Stimulated activated CD4-positive, alpha-beta T cell treated with anti-CD3 and anti-CD28 coated beads, Interleukin-1b, Interleukin-23, amount 100 ng/mL, for 1 hour (primary cell): ENCODE data around the gene STRADB.
"Not testable (repeated sequence)": the region's sequence is repeated elsewhere in the genome, so short reads cannot be mapped to it uniquely, and the experiment has no call there.

ENCODE experiments used
- DNase-seq, 2 donors: peaks; one replicate each; pipeline ENCODE4 v3.0.0-alpha.2; 2020; ENCODE audit warnings: low read depth in 2 of 2

Gene STRADB

DNA sequence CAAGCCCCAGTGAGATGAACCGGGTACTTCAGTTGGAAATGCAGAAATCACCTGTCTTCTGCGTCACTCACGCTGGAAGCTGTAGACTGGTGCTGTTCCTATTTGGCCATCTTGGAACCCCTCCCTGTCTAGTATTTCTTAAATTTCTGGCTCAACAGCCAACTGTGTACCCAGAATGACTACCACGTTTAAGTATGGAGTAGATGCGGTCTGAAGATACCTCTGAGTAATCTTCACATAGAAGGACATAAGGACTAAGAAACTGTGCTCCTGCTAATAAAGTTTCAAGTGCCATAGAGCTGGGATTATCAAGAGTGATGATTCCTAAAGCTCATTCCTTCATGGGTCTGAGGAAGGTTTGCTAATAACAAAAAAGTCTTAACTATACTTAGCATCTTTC lies 20.7 kb upstream of the STRADB start:
- no peak for DNase-seq

DNA sequence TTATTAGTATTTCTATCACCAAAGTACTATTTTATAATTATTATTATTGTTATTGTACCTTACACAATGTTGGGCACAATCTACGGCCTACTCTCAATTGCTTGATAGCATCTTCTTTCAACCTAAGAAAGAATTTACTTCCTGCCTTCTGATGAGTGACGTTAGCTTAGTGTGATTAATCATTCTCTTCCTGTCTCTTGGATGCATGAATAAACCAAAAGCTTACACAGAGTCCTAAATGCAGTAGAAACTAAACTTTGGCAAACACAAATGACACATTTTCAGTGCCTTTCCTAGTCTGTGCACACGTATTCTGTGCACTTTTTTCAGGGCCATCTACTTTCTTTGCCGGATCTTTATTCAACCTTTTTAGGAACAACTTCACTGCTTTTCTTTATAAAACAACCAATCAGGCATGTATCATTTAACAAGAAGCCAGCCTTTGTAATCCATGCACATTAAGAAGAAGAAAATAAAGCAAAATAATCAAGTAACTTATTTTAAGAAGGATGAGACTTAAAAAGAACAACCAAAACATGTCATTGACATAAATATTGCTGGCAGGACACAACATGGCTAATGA lies 19.4 kb upstream of the STRADB start:
- no peak for DNase-seq

DNA sequence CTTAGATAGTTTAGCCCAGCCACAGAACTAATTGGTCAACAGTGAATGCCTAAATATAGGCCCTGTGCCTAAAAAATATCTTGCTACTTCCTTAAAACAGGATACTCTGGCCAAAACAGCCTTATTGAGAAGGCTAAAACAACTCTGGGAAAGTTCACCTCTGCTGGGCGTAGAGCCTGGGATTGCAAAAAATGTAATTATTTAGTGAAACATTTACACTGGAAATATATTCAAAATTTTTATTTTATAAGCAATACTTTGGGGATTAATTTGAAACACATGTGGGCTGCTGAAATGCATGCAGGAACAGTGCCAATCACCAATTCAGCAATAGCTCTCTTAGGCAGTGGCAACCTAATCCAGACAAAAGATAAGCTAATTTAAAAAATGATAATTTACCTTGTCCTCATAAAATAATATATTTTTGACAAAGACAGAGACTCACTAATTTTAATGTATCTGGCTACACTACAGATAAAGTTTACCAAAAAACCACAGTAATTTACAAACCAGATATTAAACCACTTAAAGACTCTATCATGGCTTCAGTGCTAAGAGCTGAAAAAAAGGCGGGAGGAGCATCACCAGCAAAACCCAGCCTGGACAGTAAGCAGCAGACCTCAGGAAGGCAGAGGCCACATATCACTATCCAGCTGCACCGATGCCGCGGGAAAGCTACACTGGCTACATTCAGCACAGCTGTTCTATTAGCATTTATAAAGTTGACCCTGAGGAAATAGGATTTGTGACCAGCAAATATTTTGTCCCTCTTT lies 18.7 kb upstream of the STRADB start:
- no peak for DNase-seq

- DNase-seq, result no peak
Observed at GRCh38 chr2:201433394-201433995, 18.0 kb upstream of the STRADB start.

GRCh38 chr2:201436141-201436540 lies 15.4 kb upstream of the STRADB start:
- DNase-seq, result no peak

GRCh38 chr2:201439336-201439922 lies 12.1 kb upstream of the STRADB start:
- not testable (repeated sequence) for DNase-seq

- no peak for DNase-seq
Observed at GRCh38 chr2:201440182-201440581, 11.4 kb upstream of the STRADB start.

DNA sequence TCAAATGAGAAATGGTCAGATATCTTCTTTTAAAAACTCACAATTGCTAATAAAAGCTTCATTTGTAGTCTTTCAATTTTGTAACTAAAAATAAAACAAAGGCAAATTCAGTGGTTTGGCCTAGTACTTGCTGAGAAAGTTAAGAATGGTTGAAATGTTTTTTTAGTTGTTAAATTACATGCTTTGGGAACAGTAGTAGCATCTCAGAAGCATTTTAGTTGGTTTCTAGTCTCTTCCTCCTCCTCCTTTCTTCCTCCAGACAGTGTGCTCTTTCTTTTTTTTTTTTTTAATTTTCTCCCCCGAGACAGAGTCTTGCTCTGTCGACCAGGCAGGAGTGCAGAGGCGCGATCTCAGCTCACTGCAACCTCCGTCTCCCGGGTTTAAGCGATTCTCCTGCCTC lies 10.1 kb upstream of the STRADB start:
- DNase-seq, result no peak

GRCh38 chr2:201444746-201445465 lies 6.6 kb upstream of the STRADB start:
- no peak for DNase-seq

GRCh38 chr2:201447086-201447485 lies 4.5 kb upstream of the STRADB start:
- DNase-seq, result no peak

GRCh38 chr2:201448061-201448460 lies 3.5 kb upstream of the STRADB start:
- DNase-seq, result no peak

- no peak for DNase-seq
Observed at GRCh38 chr2:201448701-201449100, 2.8 kb upstream of the STRADB start.

DNA sequence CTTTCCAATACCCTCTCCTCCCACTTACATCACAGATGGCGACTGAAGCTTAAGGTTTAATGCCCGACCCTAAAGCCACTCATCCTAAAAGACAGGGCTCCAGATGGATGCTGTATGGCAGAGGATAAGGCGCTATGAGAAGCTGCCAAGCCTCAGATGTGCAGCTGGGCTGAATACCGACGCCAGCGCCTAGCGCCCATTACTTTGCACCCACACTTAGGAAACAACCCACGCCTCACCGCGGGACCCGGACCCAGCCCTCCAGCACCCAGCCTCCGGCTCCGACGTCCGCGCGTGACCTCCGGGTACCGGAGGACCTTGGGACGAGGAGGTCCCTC lies 617 bp upstream of the STRADB start:
- no peak for DNase-seq

DNA sequence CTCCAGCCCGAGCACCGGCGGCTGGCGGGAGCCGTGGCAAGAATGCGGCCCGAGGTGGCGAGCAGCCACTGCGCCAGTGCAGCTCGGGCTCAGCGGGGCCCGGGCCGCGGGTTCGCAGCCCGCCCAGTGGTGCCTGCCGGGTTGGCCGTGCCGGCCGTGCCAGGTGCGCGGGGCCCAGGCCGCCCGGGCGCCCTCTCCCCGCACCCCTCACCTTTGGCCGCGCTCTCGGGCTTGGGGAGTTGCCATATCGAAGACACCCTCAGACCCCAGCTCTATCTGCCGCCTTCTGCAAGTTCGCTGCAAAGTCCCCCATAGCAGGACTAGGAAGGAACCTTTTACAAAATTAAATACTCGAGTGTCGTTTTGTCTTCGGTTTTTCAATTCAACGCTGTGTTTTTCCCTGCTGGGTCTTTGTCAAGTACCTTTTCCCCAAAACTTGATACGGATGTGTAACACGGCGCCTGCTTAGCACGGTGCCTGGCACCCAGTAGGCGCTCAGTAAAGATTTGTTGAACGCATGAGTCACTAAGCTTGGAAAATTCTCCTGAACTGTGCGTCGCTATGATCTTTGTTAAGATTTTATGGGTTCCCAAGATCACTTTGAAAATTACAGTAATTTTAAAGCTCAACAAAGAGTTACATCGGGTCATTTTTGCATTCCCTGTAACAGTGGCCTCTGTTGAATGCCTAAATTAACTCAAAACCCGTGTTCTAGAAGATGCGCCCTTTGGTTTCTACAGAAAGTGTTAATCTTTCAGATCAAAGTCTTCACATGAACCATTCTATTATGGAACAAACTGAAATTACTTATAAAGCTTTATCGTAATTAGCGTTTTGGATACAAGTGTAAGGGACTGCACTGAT lies 750 bp downstream of the STRADB start:
- DNase-seq, result no peak

DNA sequence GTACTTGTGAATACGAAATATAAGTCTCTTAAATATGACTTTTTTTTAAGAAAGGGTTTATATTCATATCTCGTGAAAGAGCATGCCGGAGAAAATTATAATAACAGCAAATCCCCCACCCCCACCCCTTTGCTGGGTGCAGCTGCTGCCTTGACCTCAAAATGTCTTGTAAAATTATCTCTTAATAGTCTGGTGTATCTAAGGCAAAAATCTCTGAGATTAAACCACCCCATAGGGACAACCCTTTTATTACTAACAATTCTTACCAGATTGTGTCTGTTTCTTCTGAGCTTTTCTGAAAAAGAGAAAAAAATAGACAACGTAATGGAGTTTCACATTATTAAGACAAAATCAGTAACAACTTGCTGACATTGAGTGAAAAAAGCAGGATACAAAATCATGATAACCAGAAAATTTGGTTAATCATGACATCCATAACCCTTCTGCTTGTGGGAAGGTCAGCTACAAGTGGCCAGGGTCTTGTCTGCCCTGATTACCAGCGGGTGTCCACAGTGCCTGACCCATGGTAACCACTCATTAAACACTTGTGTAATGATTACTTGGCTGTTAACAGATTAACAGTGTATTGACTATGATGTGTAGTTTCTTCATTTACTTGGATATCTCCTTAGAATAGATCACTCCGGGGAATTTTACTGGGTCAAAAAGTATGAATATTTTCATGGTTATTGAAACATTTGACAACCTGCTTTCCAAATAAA lies 1.5 kb downstream of the STRADB start:
- DNase-seq, result no peak

- DNase-seq, result no peak
Observed at GRCh38 chr2:201458381-201458780, 6.8 kb downstream of the STRADB start.

- no peak for DNase-seq
Observed at GRCh38 chr2:201460532-201460931, 9.0 kb downstream of the STRADB start.

DNA sequence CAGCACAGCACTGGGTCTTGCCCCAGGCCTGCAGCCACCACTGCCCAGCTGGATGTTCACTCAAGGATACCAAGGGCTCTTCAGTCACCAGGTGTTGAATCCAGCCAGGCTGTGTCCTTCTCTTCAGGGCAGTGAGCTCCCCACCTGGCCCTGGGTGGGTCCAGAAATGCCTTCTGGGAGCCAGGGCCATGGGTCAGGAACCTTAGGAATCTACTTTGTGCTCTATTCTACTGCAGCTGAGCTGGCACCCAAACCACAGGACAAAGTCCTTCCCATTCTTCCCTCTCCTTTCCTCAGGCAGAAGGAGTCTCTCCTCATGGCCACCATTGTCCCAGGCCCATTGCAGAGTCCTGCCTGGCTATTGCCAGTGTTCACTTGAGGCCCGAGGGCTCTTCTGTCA lies 13.0 kb downstream of the STRADB start:
- DNase-seq, result no peak

DNA sequence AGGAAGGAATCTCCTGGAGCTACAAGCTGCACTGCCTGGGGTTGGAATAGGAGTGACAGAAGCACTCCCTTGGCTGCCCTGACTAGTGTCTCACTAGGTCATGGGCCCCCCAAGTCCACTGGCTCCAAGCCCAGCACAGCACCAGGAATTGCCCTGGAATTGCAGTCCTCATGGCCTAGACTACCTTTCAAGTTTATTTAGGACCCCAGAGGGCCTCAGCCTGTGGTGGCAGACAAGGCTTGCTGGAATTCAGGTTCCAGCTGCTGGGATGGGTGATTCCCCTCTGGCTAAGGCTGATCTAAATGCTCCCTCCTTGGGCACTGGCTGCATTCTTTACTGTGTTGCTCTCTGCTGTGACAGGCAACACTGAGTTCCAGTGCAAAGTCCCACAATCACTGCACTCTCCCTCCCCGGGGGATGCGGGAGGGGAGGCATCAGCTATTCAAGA lies 14.0 kb downstream of the STRADB start:
- no peak for DNase-seq

- no peak for DNase-seq
Observed at GRCh38 chr2:201466050-201466675, 14.6 kb downstream of the STRADB start.
